ENCODE measurements around the gene DHRS2. TPM values are rescaled to one million over a fixed set of nuclear protein-coding genes. Genes with fewer than 3 reads are reported as not detected.

Gene DHRS2
- total RNA-seq, 3 donors from 2014 or later, result 4.6 to 9.4 TPM; not detected in 1

DNA sequence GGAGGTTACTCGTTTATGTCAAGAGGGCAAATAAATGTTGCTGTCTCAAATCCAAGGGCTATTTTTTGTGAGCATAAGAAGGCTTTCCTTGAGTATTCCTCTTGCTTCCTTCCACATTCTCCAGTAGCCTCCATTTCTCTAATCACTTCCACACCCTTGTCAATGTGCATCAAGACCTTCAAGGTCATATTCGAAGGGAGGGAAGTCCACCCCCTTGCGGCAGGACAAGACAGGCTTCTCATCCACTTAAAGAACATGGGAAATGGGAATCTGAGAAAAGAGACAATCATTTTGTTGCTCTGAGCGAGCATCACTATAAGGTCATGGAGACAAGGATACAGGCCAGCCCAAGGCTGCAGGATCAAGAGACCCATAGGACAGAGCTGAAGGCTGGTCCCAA is 13.2 kb upstream of the DHRS2 start:
- intact Hi-C loops (cut with DNase I; ENCODE audit: low total_unique reads), result no loop called here
- no peak for DNase-seq (ENCODE audit: low spot score in 2 of 2)
- H3K27me3 ChIP-seq, result no peaks in the 10 kb centered on the region
- no peak for TF ChIP-seq POLR2A (IDR thresholded peaks at IDR 0.05)
- no peak for TF ChIP-seq POLR2AphosphoS5 (IDR thresholded peaks at IDR 0.05)
- TF ChIP-seq CTCF (IDR thresholded peaks at IDR 0.05), result no peak
- no peak overlapping the region for H3K27ac ChIP-seq
- H3K4me3 ChIP-seq, result no peak overlapping the region
- H3K9me3 ChIP-seq, result peaks cover 0 to 5% of the 10 kb centered on the region in 2 donors
- H3K4me1 ChIP-seq, result no peaks in the 10 kb centered on the region
- H3K36me3 ChIP-seq, result no peaks in the 10 kb centered on the region

GRCh38 chr14:23623962-23624361 is 12.2 kb upstream of the DHRS2 start:
- H3K4me1 ChIP-seq, result no peaks in the 10 kb centered on the region
- TF ChIP-seq POLR2AphosphoS5 (IDR thresholded peaks at IDR 0.05), result no peak
- TF ChIP-seq CTCF (IDR thresholded peaks at IDR 0.05), result no peak
- no peak for TF ChIP-seq POLR2A (IDR thresholded peaks at IDR 0.05)
- no peaks in the 10 kb centered on the region for H3K36me3 ChIP-seq
- H3K27me3 ChIP-seq, result no peaks in the 10 kb centered on the region
- H3K4me3 ChIP-seq, result no peak overlapping the region
- H3K27ac ChIP-seq, result no peak overlapping the region
- H3K9me3 ChIP-seq, result peaks cover 0 to 5% of the 10 kb centered on the region in 2 donors
- intact Hi-C loops (cut with DNase I; ENCODE audit: low total_unique reads), result no loop called here
- DNase-seq (ENCODE audit: low spot score in 2 of 2), result peak in 1 of 2 donors; percentile 10

DNA sequence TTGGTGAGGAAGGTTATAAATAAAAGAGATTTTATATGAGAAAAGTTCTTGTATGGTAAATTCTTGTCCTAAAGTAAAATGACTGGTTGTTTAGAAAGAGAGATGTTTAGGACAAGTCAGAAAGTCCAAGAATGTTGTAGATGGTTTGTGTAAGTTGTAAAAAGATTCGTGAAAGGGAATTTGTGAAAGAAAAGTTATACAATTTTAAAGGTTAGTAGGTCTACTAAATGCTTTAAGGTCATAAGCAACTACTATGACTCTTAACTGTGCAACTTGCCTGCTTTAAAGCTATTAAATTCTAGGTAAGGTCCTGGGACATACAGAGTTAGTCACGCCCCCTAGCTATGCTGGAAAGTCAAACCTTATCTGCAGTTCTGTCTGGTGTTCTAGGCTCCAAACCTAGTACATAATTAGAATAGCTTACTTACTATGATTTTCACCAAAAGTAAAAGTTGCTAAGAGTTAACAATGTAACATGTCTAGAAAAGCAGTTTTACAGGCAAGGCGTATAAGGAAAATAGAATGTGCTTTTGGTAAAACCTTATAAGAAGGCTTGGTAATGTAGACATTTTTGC is 11.2 kb upstream of the DHRS2 start:
- no peaks in the 10 kb centered on the region for H3K36me3 ChIP-seq
- H3K4me1 ChIP-seq, result no peaks in the 10 kb centered on the region
- no peak overlapping the region for H3K4me3 ChIP-seq
- no peaks in the 10 kb centered on the region for H3K27me3 ChIP-seq
- intact Hi-C loops (cut with DNase I; ENCODE audit: low total_unique reads), result no loop called here
- no peak for DNase-seq (ENCODE audit: low spot score in 2 of 2)
- peaks cover 0 to 5% of the 10 kb centered on the region in 2 donors for H3K9me3 ChIP-seq
- TF ChIP-seq POLR2AphosphoS5 (IDR thresholded peaks at IDR 0.05) (no peak), CTCF (IDR thresholded peaks at IDR 0.05) (no peak), POLR2A (IDR thresholded peaks at IDR 0.05) (no peak)
- no peak overlapping the region for H3K27ac ChIP-seq

GRCh38 chr14:23626946-23627345 is 9.2 kb upstream of the DHRS2 start:
- Histone ChIP-seq H3K4me3 (no peak overlapping the region), H3K36me3 (no peaks in the 10 kb centered on the region), H3K27me3 (no peaks in the 10 kb centered on the region), H3K27ac (no peak overlapping the region), H3K4me1 (no peaks in the 10 kb centered on the region), H3K9me3 (peaks cover 0 to 5% of the 10 kb centered on the region in 2 donors)
- TF ChIP-seq CTCF (IDR thresholded peaks at IDR 0.05) (no peak), POLR2A (IDR thresholded peaks at IDR 0.05) (no peak), POLR2AphosphoS5 (IDR thresholded peaks at IDR 0.05) (no peak)
- intact Hi-C loops (cut with DNase I; ENCODE audit: low total_unique reads), result no loop called here
- DNase-seq (ENCODE audit: low spot score in 2 of 2), result no peak

- intact Hi-C loops (cut with DNase I; ENCODE audit: low total_unique reads), result no loop called here
- H3K36me3 ChIP-seq, result no peaks in the 10 kb centered on the region
- no peak overlapping the region for H3K27ac ChIP-seq
- H3K9me3 ChIP-seq, result peaks cover 0 to 5% of the 10 kb centered on the region in 2 donors
- no peaks in the 10 kb centered on the region for H3K27me3 ChIP-seq
- H3K4me1 ChIP-seq, result no peaks in the 10 kb centered on the region
- DNase-seq (ENCODE audit: low spot score in 2 of 2), result no peak
- H3K4me3 ChIP-seq, result no peak overlapping the region
- TF ChIP-seq POLR2AphosphoS5 (IDR thresholded peaks at IDR 0.05) (no peak), POLR2A (IDR thresholded peaks at IDR 0.05) (no peak), CTCF (IDR thresholded peaks at IDR 0.05) (no peak)
These were observed 8.2 kb upstream of the DHRS2 start for GRCh38 chr14:23627961-23628360.
